LNCAP (cell line): ENCODE results near the gene RNF152.

ENCODE experiments used
- TF ChIP-seq, protein P1 (sequence below): fragments of 450-650 bp; IDR thresholded peaks from 2 replicates; pipeline ENCODE4 v1.5.1; 2017; ENCODE audit warnings: mild to moderate bottlenecking

Gene RNF152

DNA sequence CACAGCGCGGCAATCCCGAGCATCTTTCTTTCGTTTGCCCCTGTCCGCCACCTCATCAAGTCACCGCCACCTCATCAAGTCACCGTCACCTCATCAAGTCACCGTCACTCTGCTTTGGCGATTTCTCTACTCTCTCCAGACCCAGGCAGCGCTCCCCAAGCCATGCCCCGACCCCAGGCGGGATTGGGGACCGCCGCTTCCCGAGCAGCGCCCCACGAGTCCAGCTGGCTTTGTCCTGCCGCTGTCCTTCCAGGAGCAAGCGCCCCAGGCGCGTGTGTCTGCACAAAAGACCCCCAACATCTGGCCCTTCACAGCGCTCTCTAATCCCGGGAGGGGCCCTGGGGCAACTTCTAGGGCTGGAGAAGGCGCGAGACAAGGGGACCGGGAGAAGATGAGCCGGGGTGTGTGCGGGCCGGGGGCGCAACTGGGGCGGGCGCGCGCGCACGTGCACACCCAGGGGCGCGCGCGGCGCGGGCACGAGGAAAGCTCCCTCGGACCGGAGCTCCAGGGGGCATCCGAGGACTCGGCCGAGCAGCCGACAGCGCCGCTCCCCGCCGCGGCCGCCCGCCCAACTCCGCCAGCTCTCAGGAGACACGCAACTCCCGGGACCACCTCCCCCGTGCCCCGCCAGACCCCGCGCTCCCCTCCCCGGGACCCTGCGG, 633 bp upstream of the RNF152 start:
- TF ChIP-seq, protein P1, sequence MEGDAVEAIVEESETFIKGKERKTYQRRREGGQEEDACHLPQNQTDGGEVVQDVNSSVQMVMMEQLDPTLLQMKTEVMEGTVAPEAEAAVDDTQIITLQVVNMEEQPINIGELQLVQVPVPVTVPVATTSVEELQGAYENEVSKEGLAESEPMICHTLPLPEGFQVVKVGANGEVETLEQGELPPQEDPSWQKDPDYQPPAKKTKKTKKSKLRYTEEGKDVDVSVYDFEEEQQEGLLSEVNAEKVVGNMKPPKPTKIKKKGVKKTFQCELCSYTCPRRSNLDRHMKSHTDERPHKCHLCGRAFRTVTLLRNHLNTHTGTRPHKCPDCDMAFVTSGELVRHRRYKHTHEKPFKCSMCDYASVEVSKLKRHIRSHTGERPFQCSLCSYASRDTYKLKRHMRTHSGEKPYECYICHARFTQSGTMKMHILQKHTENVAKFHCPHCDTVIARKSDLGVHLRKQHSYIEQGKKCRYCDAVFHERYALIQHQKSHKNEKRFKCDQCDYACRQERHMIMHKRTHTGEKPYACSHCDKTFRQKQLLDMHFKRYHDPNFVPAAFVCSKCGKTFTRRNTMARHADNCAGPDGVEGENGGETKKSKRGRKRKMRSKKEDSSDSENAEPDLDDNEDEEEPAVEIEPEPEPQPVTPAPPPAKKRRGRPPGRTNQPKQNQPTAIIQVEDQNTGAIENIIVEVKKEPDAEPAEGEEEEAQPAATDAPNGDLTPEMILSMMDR = no peak

DNA sequence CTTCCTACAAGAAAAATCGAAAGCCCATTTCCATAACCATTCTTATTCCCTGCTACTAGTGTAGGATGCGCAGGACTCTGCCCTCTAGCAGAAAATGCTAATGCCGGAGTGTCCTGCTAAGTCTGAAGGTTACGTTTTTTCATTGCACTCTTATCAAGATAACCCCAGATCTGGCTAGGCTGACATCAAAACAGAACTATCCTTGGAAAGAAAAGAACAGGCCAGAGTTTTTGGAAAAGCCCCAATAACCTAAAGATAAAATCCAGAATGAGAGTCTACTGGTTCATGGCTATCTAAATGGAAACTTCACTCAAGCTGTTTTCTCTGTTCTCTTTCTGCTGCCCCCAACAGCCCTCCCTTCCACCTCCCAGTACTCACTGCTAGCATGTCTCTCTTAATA, 913 bp downstream of the RNF152 start:
- TF ChIP-seq, protein P1 = no peak

GRCh38 chr18:61891271-61891670, 1.5 kb downstream of the RNF152 start:
- TF ChIP-seq, protein P1 = no peak

GRCh38 chr18:61890344-61890743, 2.5 kb downstream of the RNF152 start:
- TF ChIP-seq, protein P1 = no peak

GRCh38 chr18:61889541-61889940, 3.3 kb downstream of the RNF152 start:
- TF ChIP-seq, protein P1 = no peak

DNA sequence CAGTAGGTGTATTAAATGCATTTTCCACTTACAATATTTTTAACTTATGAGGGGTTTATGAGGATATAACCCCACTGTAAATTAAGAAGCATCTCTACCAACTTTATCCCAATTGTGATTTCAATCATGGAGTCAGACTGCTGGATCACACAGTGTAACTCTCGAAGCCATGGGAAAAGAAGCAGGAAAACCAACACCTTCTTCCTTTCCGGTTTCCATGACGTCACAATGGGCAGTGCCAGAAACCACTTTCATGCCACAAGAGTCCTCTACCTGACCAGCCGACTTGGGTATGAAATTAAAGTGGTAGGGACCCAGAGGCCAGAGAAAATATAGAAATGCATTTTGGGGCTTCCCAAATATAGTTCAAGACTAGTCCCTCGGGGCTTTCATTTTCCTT, 4.2 kb downstream of the RNF152 start:
- TF ChIP-seq, protein P1 = no peak

GRCh38 chr18:61887838-61888237, 5.0 kb downstream of the RNF152 start:
- TF ChIP-seq, protein P1 = no peak

DNA sequence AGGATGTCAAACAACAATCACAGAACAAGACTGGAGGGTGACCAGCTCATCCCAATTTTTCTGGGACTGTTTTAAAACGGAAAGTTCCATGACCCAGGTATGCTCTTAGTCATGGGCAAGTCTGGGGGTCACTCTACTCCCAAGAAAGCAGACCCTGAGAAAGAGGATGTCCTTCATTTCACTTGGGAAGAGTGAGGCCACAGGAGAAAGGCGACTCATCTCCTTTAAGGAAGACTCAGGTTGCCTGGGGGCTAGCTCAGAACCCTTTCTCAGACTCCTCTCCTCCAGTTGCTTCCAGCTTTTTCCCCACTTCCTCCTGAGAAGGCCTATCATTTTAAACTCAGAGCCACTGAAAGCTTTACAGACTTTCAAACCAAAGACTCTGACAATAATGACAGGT, 9.3 kb downstream of the RNF152 start:
- TF ChIP-seq, protein P1 = no peak
